GM20431 (cell line): ENCODE data around the gene CTNNA2.

Experiments used
- in situ Hi-C: fragments of 300-500 bp; cut with MseI, MboI; formaldehyde crosslinking; loops from one replicate; pipeline ENCODE4 v1.15.0; 2020; ENCODE audit warnings: low sequenced_read_pairs; ENCODE audit not compliant: unreplicated experiment

Gene CTNNA2

DNA sequence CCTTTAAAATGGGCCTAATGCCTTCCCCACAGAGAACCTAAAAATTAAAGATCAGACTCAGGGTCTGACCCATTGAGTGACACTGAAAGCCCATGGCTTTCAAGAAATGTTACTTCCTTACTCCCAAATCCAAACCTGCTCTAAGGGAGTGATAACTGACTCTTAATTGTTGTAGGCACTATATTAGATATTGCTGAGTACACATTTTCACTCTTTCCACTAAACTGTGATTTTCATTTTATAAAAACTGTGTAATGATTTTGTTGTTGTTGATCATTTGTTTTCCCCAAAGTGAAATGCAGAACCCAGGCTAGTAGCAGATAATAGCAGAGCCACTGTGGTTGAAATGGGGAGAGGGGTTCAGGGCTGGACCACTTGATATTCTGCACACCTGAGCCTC, 704.6 kb downstream of the CTNNA2 start:
- in situ Hi-C loops = no loop called here

DNA sequence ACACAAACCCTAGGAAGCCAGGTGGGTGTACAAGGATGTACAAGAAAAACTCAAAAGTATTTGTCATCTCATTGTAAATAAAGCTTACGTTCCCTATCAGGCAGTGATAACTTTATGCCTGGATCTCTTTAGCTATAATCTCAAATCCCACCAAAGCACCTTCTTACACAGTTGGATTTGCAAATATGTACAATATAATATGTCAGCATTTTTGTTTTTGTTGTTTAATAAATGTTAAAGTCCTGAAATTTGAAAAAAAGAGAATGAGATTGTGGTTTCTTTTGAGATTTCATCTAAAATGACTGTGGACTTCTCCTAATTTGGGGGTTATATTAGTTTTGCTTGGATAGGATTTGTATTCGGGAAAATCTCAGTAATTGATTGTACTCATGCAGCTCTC, 709.8 kb downstream of the CTNNA2 start:
- in situ Hi-C loops = no loop called here

- in situ Hi-C loops = no loop called here
Observed at GRCh38 chr2:80231421-80231820, 718.6 kb downstream of the CTNNA2 start.

- in situ Hi-C loops = no loop called here
Observed at GRCh38 chr2:80233333-80233732, 720.5 kb downstream of the CTNNA2 start.

GRCh38 chr2:80238692-80239469, 726.0 kb downstream of the CTNNA2 start:
- in situ Hi-C loops = no loop called here

DNA sequence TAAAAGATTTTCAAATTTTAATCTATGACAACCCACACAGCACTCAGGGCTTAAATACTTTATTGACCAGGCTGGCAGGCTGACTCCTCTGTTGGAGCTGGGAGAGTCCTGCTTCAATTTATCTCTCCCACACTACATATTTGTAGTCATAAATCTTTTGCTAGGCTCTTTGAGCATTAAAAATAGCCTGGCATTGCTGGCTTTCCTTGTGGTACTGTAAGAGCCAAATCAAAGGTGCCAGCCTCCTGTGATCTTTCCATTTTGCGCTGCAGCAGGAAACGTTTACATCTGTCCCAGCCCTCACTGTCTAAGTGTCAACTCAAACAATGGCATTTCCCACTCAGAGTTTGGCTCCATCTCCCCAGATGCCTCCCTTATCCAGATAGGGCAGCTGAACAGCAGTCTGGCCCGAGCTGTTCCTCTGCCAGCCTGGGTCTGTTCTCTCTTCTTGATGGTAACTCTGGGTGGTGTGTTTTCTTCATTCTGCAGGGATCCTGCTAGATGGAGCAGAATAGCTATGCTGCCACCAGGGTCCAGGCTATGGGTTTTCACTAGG, 729.6 kb downstream of the CTNNA2 start:
- in situ Hi-C loops = no loop called here

DNA sequence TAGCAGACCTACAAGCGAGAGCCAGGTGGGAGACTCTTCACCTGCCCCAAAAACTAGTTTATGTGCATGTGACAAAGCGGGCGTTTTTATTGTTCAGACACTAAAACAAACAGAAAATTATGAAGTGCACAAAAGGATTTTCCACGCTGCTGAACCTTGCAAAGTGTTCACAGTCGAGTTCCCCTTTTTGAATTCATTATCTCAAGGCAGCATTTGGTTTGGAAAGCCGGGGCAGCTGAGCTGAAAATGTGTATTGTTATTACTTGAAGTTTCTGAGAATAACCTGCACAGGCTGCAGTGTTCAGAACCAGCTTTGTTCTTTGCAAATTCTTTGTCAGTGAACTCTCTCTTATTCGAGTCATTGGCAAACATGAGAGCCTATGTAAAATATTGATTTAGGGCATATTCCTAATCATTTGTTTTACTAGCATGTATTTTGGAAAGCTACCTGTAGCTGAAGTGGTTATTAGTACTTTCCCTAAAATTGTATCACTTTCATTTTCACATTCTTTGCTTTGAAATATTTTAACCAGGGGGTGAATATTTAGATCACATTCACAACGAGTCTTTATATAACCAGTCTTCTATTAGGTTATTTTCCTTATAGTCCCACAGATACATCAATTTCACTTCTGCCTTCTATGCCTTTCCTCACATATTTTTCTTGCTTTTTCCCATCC, 732.2 kb downstream of the CTNNA2 start:
- in situ Hi-C loops = no loop called here

DNA sequence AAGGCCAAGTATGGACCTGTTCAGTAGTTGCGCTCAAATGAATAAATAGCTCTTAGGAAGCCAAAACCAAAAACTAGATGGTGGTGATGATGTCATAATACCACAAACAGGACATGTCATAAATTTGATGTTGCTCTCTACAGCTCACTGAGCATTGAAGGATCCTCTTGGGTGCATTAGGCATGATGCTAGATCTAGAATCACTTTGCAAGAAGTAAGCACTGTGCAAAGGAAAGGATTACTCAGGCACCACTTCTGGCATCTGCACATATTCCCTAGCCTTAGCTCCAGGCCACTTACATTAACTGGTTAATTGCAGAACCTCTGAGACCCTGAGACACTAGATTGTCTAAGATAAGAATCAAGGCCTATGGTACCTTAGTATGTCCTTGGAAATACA, 733.7 kb downstream of the CTNNA2 start:
- in situ Hi-C loops = no loop called here

DNA sequence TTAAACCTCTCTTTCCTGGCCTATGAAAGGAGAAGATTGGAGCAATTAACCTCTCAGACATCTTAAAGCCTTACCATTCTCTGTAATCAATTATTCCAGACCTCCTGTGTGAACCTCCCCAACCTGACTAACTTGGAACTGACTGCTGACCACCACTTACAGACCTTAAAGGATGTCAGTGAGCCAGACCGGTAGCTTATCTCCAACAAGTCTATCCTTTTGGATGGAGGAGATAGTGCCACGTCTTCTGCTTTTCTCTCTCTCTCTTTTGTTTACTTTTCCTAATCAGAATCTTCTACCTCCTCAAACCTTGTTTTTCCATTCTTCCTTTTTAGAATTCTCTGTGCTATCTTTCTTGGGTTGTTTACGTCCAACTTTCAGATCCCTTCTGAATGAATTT, 734.5 kb downstream of the CTNNA2 start:
- in situ Hi-C loops = no loop called here

GRCh38 chr2:80248146-80248545, 735.3 kb downstream of the CTNNA2 start:
- in situ Hi-C loops = no loop called here

DNA sequence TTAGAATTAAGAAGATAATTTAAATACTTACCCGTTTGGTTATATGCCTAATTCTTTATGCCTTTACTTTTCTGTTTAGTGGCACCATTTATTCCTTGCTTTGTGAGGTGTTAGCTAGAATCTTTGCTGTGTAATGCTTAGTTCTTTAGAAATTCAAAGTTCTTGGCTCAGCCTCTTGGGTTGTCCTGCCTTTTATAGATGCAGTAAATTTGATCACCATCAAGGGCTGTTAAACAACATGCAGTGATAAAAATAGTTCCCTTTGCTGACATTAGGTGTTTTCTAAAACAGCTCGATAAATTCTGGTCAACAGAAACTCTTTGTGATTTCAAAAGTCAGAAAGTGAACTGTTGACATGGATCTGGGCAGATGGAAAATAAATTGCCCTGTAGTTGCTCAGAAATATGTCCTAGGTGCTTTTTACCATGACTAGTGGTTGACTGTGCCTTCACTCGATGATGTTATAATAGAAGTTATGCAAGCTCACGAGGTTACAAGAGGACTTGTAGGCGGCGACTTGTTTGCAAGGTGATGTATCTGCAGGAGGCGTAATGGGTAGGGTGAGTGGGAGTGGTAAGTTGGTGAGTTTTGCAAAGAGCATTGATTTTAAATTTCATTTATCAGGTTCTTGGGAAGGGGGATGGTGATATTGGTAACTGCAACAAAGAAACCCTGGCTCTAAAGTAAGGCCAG, 739.6 kb downstream of the CTNNA2 start:
- in situ Hi-C loops = no loop called here

DNA sequence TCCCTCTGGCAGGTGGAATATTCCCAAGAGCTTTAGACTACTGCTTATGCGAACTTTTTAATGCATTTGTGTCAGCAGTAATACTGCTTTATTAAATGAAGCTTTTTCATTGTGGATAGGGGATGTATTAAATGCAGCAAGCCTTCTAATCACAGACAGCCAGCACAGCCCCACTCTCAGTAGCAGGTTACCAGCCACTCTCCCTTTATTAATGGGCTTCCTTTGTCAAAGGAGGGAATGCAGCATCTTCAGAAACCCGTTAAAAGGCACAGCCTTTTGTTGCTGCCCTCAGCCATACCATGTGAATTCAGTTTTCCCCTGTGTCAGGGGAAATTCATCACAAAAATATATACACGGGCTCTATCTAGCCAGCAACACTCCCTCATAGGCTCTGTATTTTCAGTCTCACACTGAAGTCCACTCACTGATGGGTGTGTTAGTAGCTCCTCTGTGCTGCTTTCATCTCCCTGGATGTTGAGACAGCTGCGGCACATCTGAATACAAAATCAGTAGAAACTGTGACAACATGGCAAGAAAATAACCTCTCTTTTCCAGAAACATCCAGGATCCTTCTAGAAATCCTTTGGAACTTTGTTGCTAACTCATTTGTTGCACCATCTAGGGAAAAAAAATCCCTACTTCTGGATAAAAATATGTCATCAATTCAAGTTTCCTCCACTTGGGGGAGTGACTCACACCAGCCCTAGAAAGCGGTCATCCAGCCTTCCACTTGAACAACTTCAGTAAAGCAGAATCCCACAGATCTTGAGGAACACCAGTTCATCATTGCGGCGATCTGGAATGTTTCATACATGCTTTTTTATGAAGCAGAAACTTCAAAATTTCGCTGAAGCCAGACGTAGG, 743.3 kb downstream of the CTNNA2 start:
- in situ Hi-C loops = no loop called here

DNA sequence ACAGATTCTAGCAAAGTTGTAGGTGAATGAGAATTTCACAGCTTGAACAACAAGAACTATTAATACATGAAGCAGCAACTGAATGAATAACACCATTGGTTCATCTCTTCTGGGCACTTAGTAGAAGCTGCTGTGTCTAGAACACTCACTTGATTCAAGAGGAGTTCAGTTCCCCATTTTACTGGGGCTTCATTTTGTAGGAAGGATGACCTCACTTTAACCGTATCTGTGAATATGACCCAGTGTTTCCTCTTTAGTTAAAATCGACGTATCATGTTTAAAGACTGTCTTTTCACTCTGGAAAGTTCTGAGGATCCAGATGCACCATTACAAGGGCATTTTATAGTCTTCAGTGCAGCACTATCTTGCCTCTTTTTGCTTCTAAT, 743.9 kb downstream of the CTNNA2 start:
- in situ Hi-C loops = no loop called here

DNA sequence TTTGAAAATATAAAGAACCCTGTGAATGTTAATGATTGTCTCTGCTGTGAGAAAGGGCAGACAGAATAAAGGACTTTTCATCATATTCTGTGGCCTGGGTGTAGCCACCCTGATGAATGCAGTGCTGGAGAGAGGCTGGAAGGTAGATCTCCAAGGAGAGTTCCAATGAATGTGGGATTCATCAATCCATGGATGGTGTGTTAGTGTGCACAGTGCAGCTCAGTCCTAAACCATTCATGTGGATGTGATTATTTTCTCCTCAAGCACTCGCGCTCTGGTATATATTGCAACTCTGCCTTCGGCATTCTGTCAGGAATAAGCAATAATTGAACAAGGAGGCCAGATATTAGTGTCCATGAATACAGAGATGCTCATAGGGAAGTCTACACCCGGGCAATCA, 744.6 kb downstream of the CTNNA2 start:
- in situ Hi-C loops = no loop called here

DNA sequence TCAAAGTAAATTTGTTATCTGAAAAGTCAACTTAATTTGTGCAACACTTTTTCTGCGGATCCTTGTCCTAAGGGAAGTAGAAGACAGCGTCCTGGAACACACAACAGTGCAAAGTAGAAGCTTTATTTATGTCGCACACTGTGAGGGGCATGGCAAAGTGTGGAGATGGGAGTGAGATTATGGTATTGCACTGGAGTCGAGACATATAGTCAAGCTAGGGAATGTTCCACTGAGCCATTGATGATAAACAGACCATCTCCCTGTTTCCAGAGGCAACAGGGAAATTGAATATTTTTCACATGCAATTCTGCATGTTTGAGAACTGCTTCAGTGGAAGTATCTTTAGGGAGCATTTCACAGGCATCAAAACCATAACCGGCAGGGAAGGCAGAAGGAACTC, 745.5 kb downstream of the CTNNA2 start:
- in situ Hi-C loops = no loop called here

- in situ Hi-C loops = no loop called here
Observed at GRCh38 chr2:80258793-80259192, 745.9 kb downstream of the CTNNA2 start.

DNA sequence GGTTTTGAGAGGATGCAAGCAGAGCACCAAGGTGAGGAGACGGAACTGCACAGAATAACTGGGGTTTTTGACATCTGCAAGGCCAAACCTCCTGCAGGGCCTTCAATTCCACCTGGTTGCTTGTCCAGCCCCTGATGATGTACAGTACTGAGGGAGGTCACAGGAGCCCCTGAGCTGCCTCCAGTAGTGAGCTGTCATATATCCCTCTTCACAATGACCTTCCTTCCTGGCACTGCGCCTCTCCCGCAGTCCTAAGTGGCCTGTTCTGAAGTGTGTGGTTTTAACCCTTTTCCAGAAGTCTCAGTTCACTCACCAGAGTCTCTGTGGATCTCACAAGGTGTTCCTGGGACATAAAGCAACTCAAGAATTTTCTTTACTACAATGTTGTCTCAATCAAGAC, 746.4 kb downstream of the CTNNA2 start:
- in situ Hi-C loops = no loop called here

- in situ Hi-C loops = no loop called here
Observed at GRCh38 chr2:80266231-80266630, 753.4 kb downstream of the CTNNA2 start.

DNA sequence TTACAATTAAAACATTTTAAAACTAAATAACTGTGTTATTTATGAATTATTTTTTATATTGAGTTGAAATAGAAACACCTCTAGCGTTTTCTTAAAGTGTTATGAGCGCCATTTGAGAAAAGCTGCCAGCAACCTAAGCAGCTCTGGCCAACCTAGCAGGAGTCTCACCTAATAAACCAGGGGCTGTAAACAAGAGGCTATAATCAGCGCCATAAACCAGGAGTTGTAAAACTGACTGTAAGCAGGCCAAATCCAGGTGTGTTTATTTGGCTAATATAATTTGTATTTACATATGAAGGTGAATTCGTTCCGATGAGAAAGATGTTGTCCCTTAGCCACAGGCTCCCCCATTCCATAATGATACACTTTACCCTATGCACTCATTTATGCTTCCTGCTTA, 757.0 kb downstream of the CTNNA2 start:
- in situ Hi-C loops = no loop called here

- in situ Hi-C loops = no loop called here
Observed at GRCh38 chr2:80280598-80280997, 767.7 kb downstream of the CTNNA2 start.
